HepG2 (cell line): ENCODE data around the gene CDIP1. TPM values are rescaled to one million over a fixed set of nuclear protein-coding genes. Genes with fewer than 3 reads are reported as not detected.

ENCODE experiments used
- ATAC-seq: fragments of 200-7000 bp; cut with Tn5 transposase; 3 replicates; pipeline ENCODE4 v1.9.1; 2020; ENCODE audit warnings: mild to moderate bottlenecking, moderate library complexity
- BruUV-seq: library from RNA; stranded (reverse); fragments of 400-500 nt; replicated peaks from 2 replicates; lab custom pipeline; 2021; lab: Mats Ljungman, UMichigan
- CTCF ChIA-PET: fragments of 300-600 bp; formaldehyde crosslinking; extraction: SDS; loops from one replicate; lab custom pipeline; 2021; ENCODE audit warnings: low total read pairs, inconsistent platforms, low intra/inter-chr PET ratio; lab: Yijun Ruan, JAX
- POLR2A ChIA-PET: fragments of 350-600 bp; sonication (Branson Sonifier 250); formaldehyde crosslinking; loops from one replicate; lab custom pipeline; 2020; ENCODE audit warnings: antibody characterized with exemption, inconsistent platforms; lab: Yijun Ruan, JAX
- DNase-seq: peaks from one replicate; pipeline ENCODE4 v3.0.0-alpha.2; 2015; ENCODE audit warnings: low spot score
- FAIRE-seq: peaks from 3 replicates; lab custom pipeline; 2011; peaks lifted over from hg19 to GRCh38; lab: Jason Lieb, UNC
- H2AFZ ChIP-seq: one replicate; pipeline ENCODE4 v1.6.1; 2011; ENCODE audit warnings: low read length, inconsistent platforms
- H3K27ac ChIP-seq: fragments of 300-600 bp; 3 replicates; pipeline ENCODE4 v1.8.0; 2011; ENCODE audit warnings: mixed run types, mild to moderate bottlenecking, mixed read lengths, low read length, inconsistent platforms; ENCODE audit not compliant: insufficient read depth; ENCODE audit errors: extremely low read length
- H3K27me3 ChIP-seq, 2 experiments: fragments of 200-600 bp in 1 of 2; 2 replicates in 1 of 2; 3 replicates in 1 of 2; pipeline versions ENCODE4 v1.6.0 to v1.8.0; 2011; ENCODE audit warnings: low read length in 2 of 2, mild to moderate bottlenecking in 2 of 2, moderate library complexity in 2 of 2, inconsistent platforms in 1 of 2; ENCODE audit not compliant: insufficient read depth in 2 of 2, control insufficient read depth in 1 of 2
- H3K36me3 ChIP-seq, 2 experiments: fragments of 200-600 bp in 1 of 2; replicated peaks in 1 of 2; 2 replicates in 1 of 2; 3 replicates in 1 of 2; pipeline versions ENCODE4 v1.5.1 to v1.8.0; 2011; ENCODE audit warnings: low read length in 2 of 2, inconsistent platforms in 1 of 2; ENCODE audit not compliant: insufficient read depth in 2 of 2, control insufficient read depth in 1 of 2
- H3K4me1 ChIP-seq: 2 replicates; pipeline ENCODE4 v1.5.1; 2012; ENCODE audit warnings: low read length, inconsistent platforms; ENCODE audit not compliant: insufficient read depth
- H3K4me2 ChIP-seq: 2 replicates; pipeline ENCODE4 v1.6.0; 2011; ENCODE audit warnings: low read depth, low read length, inconsistent platforms
- H3K4me3 ChIP-seq, 3 experiments: fragments of 200-600 bp in 1 of 3; sonication (generic), shearing (Covaris generic) in 1 of 3; replicated peaks in 1 of 3; 2 replicates each; pipeline ENCODE4 v1.5.1; 2011 to 2016; ENCODE audit warnings: low read length in 3 of 3, inconsistent platforms in 2 of 3, low read depth in 2 of 3, mild to moderate bottlenecking in 2 of 3, control low read depth in 1 of 3, mixed read lengths in 1 of 3; ENCODE audit not compliant: insufficient read depth in 1 of 3
- H3K79me2 ChIP-seq: one replicate; pipeline ENCODE4 v1.6.1; 2011; ENCODE audit warnings: low read length, inconsistent platforms; ENCODE audit not compliant: insufficient read depth
- H3K9ac ChIP-seq: 2 replicates; pipeline ENCODE4 v1.6.0; 2011; ENCODE audit warnings: mild to moderate bottlenecking, low read depth, low read length, inconsistent platforms; ENCODE audit not compliant: insufficient read depth
- H3K9me3 ChIP-seq: 2 replicates; pipeline ENCODE4 v1.5.1; 2012; ENCODE audit warnings: mild to moderate bottlenecking, low read length
- H4K20me1 ChIP-seq: 2 replicates; pipeline ENCODE4 v1.6.0; 2011; ENCODE audit warnings: inconsistent platforms, mild to moderate bottlenecking, low read length, moderate library complexity; ENCODE audit not compliant: insufficient read depth
- JDP2 ChIP-seq: sonication (generic); formaldehyde crosslinking; IDR thresholded peaks from 2 replicates; pipeline ENCODE4 v1.8.1; 2022; ENCODE audit warnings: missing genetic modification reagents, borderline replicate concordance
- NR2C2 ChIP-seq: sonication (generic); formaldehyde crosslinking; IDR thresholded peaks from 2 replicates; pipeline ENCODE4 v1.4.0; 2020; ENCODE audit warnings: missing genetic modification reagents, mild to moderate bottlenecking, moderate library complexity, borderline replicate concordance
- PRPF4 ChIP-seq: fragments of 200-400 bp; formaldehyde crosslinking; IDR thresholded peaks from 2 replicates; pipeline ENCODE4 v1.6.1; 2016; ENCODE audit warnings: low read length, low read depth; ENCODE audit not compliant: poor library complexity, severe bottlenecking
- SRF ChIP-seq: IDR thresholded peaks from 2 replicates; pipeline ENCODE4 v1.6.1; 2011; ENCODE audit warnings: mild to moderate bottlenecking, low read depth, low read length, moderate library complexity
- ZNF354B ChIP-seq: sonication (generic); formaldehyde crosslinking; IDR thresholded peaks from 2 replicates; pipeline ENCODE4 v1.8.0; 2022; ENCODE audit warnings: mild to moderate bottlenecking, missing genetic modification reagents
- ZNF558 ChIP-seq: sonication (generic); formaldehyde crosslinking; IDR thresholded peaks from 2 replicates; pipeline ENCODE4 v1.9.0; 2022; ENCODE audit warnings: mild to moderate bottlenecking, missing genetic modification reagents, borderline replicate concordance
- ZNF746 ChIP-seq: sonication (generic); formaldehyde crosslinking; IDR thresholded peaks from 2 replicates; pipeline ENCODE4 v1.8.0; 2022; ENCODE audit warnings: mild to moderate bottlenecking, missing genetic modification reagents
- WGBS: methylation state at CpG from one replicate; pipeline ENCODE4 v1.1.6; 2017; ENCODE audit warnings: low lambda C conversion rate; 5-methylcytosine and 5-hydroxymethylcytosine counted together
- in situ Hi-C: cut with HindIII; loops from 2 replicates; pipeline ENCODE4 v1.10.0; 2017; ENCODE audit warnings: low pct_unique_long_range_greater_than_20kb; ENCODE audit not compliant: extremely low pct_ligation_motif_present
- intact Hi-C: fragments of 100-400 bp; cut with micrococcal nuclease; formaldehyde crosslinking; loops from one replicate; pipeline ENCODE4 v1.10.0; 2022; ENCODE audit not compliant: unreplicated experiment
- polyA plus RNA-seq, 8 experiments: library from polyadenylated mRNA; depleted of rRNA in 3 of 8; stranded (reverse) in 7 of 8; unstranded in 1 of 8; fragments of >200 nt; fragmentation: Illumina TruSeq in 4 of 8; extraction: Trizol in 4 of 8; gene quantifications; 2 replicates each; pipeline versions ENCODE4 v1.2.1 to v1.2.3, GENCODE V29; 2011 to 2016; ENCODE audit warnings: low read depth in 4 of 8, missing spikeins in 1 of 8, mixed read lengths in 1 of 8; ENCODE audit not compliant: insufficient read depth in 1 of 8
- total RNA-seq, 5 experiments: library from RNA; depleted of rRNA; stranded (reverse); fragments of >200 nt; fragmentation: Illumina TruSeq; extraction: Trizol; gene quantifications; 2 replicates each; pipeline ENCODE4 v1.2.3, GENCODE V29; 2016; ENCODE audit warnings: low read depth in 1 of 5
- TF ChIP-seq, protein P1 (sequence below): sonication (generic); formaldehyde crosslinking; IDR thresholded peaks from 2 replicates; pipeline ENCODE4 v1.4.0; 2020; ENCODE audit warnings: mild to moderate bottlenecking, missing genetic modification reagents, borderline replicate concordance
- TF ChIP-seq, protein P2 (sequence below): sonication (generic); formaldehyde crosslinking; IDR thresholded peaks from 2 replicates; pipeline ENCODE4 v1.5.0; 2020; ENCODE audit warnings: missing genetic modification reagents, mild to moderate bottlenecking, borderline replicate concordance
- TF ChIP-seq, protein P3 (sequence below): sonication (generic); formaldehyde crosslinking; IDR thresholded peaks from 2 replicates; pipeline ENCODE4 v1.4.0; 2020; ENCODE audit warnings: missing genetic modification reagents, borderline replicate concordance
- TF ChIP-seq, protein P4 (sequence below): sonication (generic); formaldehyde crosslinking; conservative IDR thresholded peaks from 2 replicates; pipeline ENCODE4 v1.8.0; 2022; ENCODE audit warnings: mild to moderate bottlenecking, moderate library complexity, missing genetic modification reagents

The CDIP1 gene
- total and polyA plus RNA-seq, 2 of the 13 experiments (the other 11 are each of a cell fraction or from before 2014, with no cell fraction given): 31.2 to 56.7 TPM

DNA sequence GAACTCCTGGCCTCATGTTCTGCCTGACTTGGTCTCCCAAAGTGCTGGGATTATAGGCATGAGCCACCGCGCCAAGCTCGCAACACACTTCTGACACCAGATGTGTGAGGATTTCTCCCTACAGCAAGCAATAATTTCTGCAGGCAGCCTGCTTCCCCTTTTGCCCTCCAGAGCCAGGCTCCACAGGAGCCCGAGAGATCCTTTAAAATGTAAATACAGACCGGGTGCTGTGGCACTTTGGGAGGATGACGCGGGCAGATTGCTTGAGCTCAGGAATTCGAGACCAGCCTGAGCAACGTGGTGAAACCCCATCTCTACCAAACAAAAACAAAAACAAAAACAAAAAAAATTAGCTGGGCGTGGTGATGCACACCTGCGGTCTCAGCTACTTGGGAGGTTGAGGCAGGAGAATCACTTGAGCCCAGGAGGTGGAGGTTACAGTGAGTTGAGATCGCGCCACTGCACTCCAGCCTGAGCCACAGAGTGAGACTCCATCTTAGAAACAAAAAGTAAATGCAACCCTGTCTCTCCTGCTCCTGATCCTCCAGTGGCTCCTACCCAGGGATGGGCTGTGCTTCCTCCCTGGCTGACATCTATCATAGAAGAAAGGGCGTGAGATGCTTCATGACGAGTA is 32.2 kb upstream of the CDIP1 start:
- no peak for FAIRE-seq
- no peak overlapping the region for H3K27ac ChIP-seq
- no peak overlapping the region for H3K4me3 ChIP-seq
- H3K4me1 ChIP-seq: peaks cover 17% of the 10 kb centered on the region
- CTCF ChIA-PET: no interaction called here
- H3K27me3 ChIP-seq: peaks cover 0 to 6% of the 10 kb centered on the region in 2 experiments; a peak in 1 of 5 replicates
- ATAC-seq: no peak
- no peaks in the 10 kb centered on the region for H3K79me2 ChIP-seq
- no TSS peak for BruUV-seq
- in situ Hi-C loops (no loop called here), intact Hi-C loops (no loop called here)
- no peaks in the 10 kb centered on the region for H3K9me3 ChIP-seq
- peak overlapping the region; percentile 58 for H3K4me2 ChIP-seq
- H3K36me3 ChIP-seq: no peaks in the 10 kb centered on the region
- no peak for DNase-seq
- no peak overlapping the region for H2AFZ ChIP-seq
- TF ChIP-seq NR2C2 (CRISPR knock-in tag) (no peak), SRF (no peak), PRPF4 (no peak), ZNF746 (CRISPR knock-in tag) (no peak), ZNF354B (CRISPR knock-in tag) (no peak), JDP2 (CRISPR knock-in tag) (no peak), ZNF558 (CRISPR knock-in tag) (no peak)
- TF ChIP-seq, protein P1, sequence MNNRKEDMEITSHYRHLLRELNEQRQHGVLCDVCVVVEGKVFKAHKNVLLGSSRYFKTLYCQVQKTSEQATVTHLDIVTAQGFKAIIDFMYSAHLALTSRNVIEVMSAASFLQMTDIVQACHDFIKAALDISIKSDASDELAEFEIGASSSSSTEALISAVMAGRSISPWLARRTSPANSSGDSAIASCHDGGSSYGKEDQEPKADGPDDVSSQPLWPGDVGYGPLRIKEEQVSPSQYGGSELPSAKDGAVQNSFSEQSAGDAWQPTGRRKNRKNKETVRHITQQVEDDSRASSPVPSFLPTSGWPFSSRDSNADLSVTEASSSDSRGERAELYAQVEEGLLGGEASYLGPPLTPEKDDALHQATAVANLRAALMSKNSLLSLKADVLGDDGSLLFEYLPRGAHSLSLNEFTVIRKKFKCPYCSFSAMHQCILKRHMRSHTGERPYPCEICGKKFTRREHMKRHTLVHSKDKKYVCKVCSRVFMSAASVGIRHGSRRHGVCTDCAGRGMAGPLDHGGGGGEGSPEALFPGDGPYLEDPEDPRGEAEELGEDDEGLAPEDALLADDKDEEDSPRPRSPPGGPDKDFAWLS (CRISPR knock-in tag): no peak
- TF ChIP-seq, protein P2, sequence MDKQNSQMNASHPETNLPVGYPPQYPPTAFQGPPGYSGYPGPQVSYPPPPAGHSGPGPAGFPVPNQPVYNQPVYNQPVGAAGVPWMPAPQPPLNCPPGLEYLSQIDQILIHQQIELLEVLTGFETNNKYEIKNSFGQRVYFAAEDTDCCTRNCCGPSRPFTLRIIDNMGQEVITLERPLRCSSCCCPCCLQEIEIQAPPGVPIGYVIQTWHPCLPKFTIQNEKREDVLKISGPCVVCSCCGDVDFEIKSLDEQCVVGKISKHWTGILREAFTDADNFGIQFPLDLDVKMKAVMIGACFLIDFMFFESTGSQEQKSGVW (CRISPR knock-in tag): no peak
- TF ChIP-seq, protein P3, sequence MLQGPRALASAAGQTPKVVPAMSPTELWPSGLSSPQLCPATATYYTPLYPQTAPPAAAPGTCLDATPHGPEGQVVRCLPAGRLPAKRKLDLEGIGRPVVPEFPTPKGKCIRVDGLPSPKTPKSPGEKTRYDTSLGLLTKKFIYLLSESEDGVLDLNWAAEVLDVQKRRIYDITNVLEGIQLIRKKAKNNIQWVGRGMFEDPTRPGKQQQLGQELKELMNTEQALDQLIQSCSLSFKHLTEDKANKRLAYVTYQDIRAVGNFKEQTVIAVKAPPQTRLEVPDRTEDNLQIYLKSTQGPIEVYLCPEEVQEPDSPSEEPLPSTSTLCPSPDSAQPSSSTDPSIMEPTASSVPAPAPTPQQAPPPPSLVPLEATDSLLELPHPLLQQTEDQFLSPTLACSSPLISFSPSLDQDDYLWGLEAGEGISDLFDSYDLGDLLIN (CRISPR knock-in tag): no peak
- TF ChIP-seq, protein P4, sequence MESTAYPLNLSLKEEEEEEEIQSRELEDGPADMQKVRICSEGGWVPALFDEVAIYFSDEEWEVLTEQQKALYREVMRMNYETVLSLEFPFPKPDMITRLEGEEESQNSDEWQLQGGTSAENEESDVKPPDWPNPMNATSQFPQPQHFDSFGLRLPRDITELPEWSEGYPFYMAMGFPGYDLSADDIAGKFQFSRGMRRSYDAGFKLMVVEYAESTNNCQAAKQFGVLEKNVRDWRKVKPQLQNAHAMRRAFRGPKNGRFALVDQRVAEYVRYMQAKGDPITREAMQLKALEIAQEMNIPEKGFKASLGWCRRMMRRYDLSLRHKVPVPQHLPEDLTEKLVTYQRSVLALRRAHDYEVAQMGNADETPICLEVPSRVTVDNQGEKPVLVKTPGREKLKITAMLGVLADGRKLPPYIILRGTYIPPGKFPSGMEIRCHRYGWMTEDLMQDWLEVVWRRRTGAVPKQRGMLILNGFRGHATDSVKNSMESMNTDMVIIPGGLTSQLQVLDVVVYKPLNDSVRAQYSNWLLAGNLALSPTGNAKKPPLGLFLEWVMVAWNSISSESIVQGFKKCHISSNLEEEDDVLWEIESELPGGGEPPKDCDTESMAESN (CRISPR knock-in tag): no peak
- TF ChIP-seq, all 625 proteins: peak for 0
- H4K20me1 ChIP-seq: no peaks in the 10 kb centered on the region
- 46% methylated on average over 15 of the region's 15 CpGs for WGBS
- no peak overlapping the region for H3K9ac ChIP-seq
- POLR2A ChIA-PET: interaction anchor here (1.3 kb wide), 1 partner anchor 32 kb away, joined by 3 read pairs; the partner anchor contains the start of gene CDIP1
